Kidney (tissue), 14 donors: Measurements from ENCODE around the gene ADAD2. TPM values are rescaled to one million over a fixed set of nuclear protein-coding genes. Genes with fewer than 3 reads are reported as not detected.

ENCODE experiments used
- DNase-seq, 5 donors: peaks; one replicate each; pipeline ENCODE4 v3.0.0-alpha.2; 2013 to 2020
- FAIRE-seq: peaks from 2 replicates; lab custom pipeline; 2012; peaks lifted over from hg19 to GRCh38; lab: Jason Lieb, UNC
- H3K27ac ChIP-seq, 2 donors: one replicate each; pipeline ENCODE4 v1.7.0; 2013; ENCODE audit warnings: low read depth in 2 of 2, low read length in 2 of 2, inconsistent platforms in 1 of 2
- H3K27me3 ChIP-seq: one replicate; pipeline ENCODE4 v1.7.1; 2013; ENCODE audit warnings: low read length, inconsistent platforms; ENCODE audit not compliant: control insufficient read depth, insufficient read depth
- H3K36me3 ChIP-seq, 3 donors: one replicate each; pipeline versions ENCODE4 v1.7.0 to v1.7.1; 2013; ENCODE audit warnings: low read length in 3 of 3, control low read depth in 1 of 3, inconsistent platforms in 1 of 3; ENCODE audit not compliant: insufficient read depth in 3 of 3, control insufficient read depth in 2 of 3
- H3K4me1 ChIP-seq, 3 donors: one replicate each; pipeline versions ENCODE4 v1.7.0 to v1.7.1; 2013; ENCODE audit warnings: low read length in 3 of 3, inconsistent platforms in 1 of 3, low read depth in 1 of 3; ENCODE audit not compliant: control insufficient read depth in 2 of 3, insufficient read depth in 2 of 3
- H3K4me3 ChIP-seq, 3 donors: one replicate each; pipeline versions ENCODE4 v1.7.0 to v1.8.1; 2013; ENCODE audit warnings: low read length in 3 of 3, control low read depth in 1 of 3, inconsistent platforms in 1 of 3
- H3K9ac ChIP-seq, 3 donors: one replicate each; pipeline versions ENCODE4 v1.7.0 to v1.7.1; 2013; ENCODE audit warnings: low read length in 3 of 3, control low read depth in 1 of 3, inconsistent platforms in 1 of 3
- H3K9me3 ChIP-seq, 3 donors: one replicate each; pipeline versions ENCODE4 v1.7.0 to v1.7.1; 2013; ENCODE audit warnings: low read length in 3 of 3, control low read depth in 1 of 3, inconsistent platforms in 1 of 3; ENCODE audit not compliant: control insufficient read depth in 2 of 3, insufficient read depth in 1 of 3
- intact Hi-C: fragments of 100-400 bp; cut with DNase I; formaldehyde crosslinking; loops from one replicate; pipeline ENCODE4 v1.11.1; 2022
- polyA plus RNA-seq: library from polyadenylated mRNA; stranded (reverse); fragments of 350-450 nt; fragmentation: Illumina TruSeq; extraction: RNeasy Lipid Tissue Mini Kit (QIAGEN cat#74804); gene quantifications from one replicate; pipeline ENCODE4 v1.2.3, GENCODE V29; 2014; ENCODE audit warnings: low read depth, low replicate concordance; ENCODE audit not compliant: insufficient read depth
- total RNA-seq: library from RNA; stranded (reverse); fragmentation: NEBNext Ultra II Directional; extraction: Animal tissue kit (Norgen Biotek cat#: 25700); gene quantifications from one replicate; pipeline ENCODE4 v1.2.1, GENCODE V29; 2021
- TF ChIP-seq, protein P1 (sequence below): IDR thresholded peaks from 3 replicates; pipeline ENCODE4 v1.5.1; 2012; ENCODE audit warnings: mild to moderate bottlenecking, moderate library complexity, borderline replicate concordance; ENCODE audit not compliant: insufficient read depth; ENCODE audit errors: extremely low read depth
- donor health status: control.
- donor health status: control.
- donor health status: control.
- donor health status: control.
- donor health status: control.
- donor health status: DM: yes; HTN: yes; CAD: no.
- donor health status: Normal renal cell carcinoma (clear cell type).

Gene ADAD2
- total and polyA plus RNA-seq, 2 donors from 2014 or later = 0.72 to 0.80 TPM

DNA sequence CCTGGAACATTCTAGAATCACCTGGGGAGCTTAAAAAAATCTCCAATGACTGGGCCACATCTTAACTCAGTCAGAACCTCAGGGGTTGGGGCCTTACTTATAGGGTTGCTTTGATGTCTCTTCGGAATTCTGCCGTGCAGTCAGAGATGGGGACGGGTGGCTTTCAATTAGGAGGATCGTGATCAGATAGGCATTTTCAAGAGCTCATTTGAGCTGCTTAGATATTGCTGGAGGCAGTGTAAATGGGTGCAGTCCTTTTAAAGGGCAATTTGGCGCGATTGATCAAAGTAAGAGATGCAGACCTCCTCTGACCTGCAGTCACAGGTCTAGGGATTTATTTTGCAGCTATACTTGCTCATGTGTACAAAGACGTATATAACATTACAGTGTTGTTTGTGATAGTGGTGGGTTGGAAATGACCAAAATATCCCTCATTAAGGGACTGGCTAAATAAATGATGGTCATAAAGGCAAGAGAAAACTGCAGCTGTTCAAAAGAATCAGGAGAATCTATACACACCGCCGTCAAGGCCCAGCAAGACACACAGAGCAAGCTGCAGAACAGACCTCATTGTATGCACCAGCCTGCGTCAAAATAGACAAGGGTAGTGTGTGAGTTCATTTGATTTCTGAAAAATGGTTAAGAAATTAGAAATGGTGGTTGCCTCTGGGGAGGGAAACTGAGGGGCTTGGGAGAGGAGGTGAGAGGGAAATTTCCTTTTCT, 55.2 kb downstream of the ADAD2 start:
- FAIRE-seq (no peak), DNase-seq (no peak)
- H3K9ac ChIP-seq = no peak overlapping the region
- no peak overlapping the region for H3K4me3 ChIP-seq
- intact Hi-C loops = no loop called here
- H3K36me3 ChIP-seq = no peaks in the 10 kb centered on the region
- H3K9me3 ChIP-seq = no peaks in the 10 kb centered on the region
- TF ChIP-seq, protein P1, sequence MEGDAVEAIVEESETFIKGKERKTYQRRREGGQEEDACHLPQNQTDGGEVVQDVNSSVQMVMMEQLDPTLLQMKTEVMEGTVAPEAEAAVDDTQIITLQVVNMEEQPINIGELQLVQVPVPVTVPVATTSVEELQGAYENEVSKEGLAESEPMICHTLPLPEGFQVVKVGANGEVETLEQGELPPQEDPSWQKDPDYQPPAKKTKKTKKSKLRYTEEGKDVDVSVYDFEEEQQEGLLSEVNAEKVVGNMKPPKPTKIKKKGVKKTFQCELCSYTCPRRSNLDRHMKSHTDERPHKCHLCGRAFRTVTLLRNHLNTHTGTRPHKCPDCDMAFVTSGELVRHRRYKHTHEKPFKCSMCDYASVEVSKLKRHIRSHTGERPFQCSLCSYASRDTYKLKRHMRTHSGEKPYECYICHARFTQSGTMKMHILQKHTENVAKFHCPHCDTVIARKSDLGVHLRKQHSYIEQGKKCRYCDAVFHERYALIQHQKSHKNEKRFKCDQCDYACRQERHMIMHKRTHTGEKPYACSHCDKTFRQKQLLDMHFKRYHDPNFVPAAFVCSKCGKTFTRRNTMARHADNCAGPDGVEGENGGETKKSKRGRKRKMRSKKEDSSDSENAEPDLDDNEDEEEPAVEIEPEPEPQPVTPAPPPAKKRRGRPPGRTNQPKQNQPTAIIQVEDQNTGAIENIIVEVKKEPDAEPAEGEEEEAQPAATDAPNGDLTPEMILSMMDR = no peak
- H3K4me1 ChIP-seq = no peaks in the 10 kb centered on the region
- no peaks in the 10 kb centered on the region for H3K27me3 ChIP-seq
- no peak overlapping the region for H3K27ac ChIP-seq

DNA sequence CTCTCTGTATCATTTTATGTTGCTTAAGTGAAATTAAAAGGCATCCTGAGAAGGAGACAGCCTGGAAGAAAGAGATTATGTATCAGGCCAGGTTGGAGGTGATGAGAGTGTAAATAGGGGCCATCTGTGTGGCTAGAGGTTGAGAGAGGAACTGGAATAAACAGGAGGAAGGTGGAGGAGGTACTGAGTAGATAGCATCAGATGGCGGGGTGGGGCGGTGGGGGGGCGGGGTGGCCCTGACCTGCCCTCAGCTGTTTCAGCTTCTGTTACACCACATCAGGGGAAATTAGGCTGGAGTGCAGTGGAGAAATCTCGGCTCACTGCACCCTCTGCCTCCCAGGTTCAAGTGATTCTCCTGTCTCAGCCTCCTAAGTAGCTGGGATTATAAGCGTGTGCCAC, 55.7 kb downstream of the ADAD2 start:
- Histone ChIP-seq H3K36me3 (no peaks in the 10 kb centered on the region), H3K27me3 (no peaks in the 10 kb centered on the region), H3K9me3 (no peaks in the 10 kb centered on the region), H3K4me1 (no peaks in the 10 kb centered on the region), H3K27ac (no peak overlapping the region), H3K9ac (no peak overlapping the region), H3K4me3 (no peak overlapping the region)
- FAIRE-seq = no peak
- intact Hi-C loops = no loop called here
- DNase-seq = no peak
- TF ChIP-seq, protein P1 = no peak

Other genes starting within 250 kb of the ADAD2 start
- gene OSGIN1, start 237.9 kb upstream of the ADAD2 start, total RNA-seq = 6.3 TPM
- gene OSGIN1, start 237.9 kb upstream of the ADAD2 start, polyA plus RNA-seq = 14.5 TPM
- gene NECAB2, start 222.9 kb upstream of the ADAD2 start, total RNA-seq = 0.82 TPM
- gene NECAB2, start 222.9 kb upstream of the ADAD2 start, polyA plus RNA-seq = 47.0 TPM
- gene SLC38A8, start 148.4 kb upstream of the ADAD2 start, total RNA-seq = not detected
- gene SLC38A8, start 148.4 kb upstream of the ADAD2 start, polyA plus RNA-seq = 0.30 TPM
- 91.7 TPM for gene MBTPS1, start 74.2 kb upstream of the ADAD2 start, total RNA-seq
- gene MBTPS1, start 74.2 kb upstream of the ADAD2 start, polyA plus RNA-seq = 45.5 TPM
- gene HSDL1, start 46.0 kb upstream of the ADAD2 start, total RNA-seq = 13.3 TPM
- 12.1 TPM for gene HSDL1, start 46.0 kb upstream of the ADAD2 start, polyA plus RNA-seq
- 4.8 TPM for gene DNAAF1, start 45.8 kb upstream of the ADAD2 start, total RNA-seq
- gene DNAAF1, start 45.8 kb upstream of the ADAD2 start, polyA plus RNA-seq = 2.4 TPM
- 64.7 TPM for gene TAF1C, start 4.1 kb upstream of the ADAD2 start, total RNA-seq
- 24.7 TPM for gene TAF1C, start 4.1 kb upstream of the ADAD2 start, polyA plus RNA-seq
- not detected for gene KCNG4, start 48.9 kb downstream of the ADAD2 start, total RNA-seq
- not detected for gene KCNG4, start 48.9 kb downstream of the ADAD2 start, polyA plus RNA-seq
- gene WFDC1, start 103.7 kb downstream of the ADAD2 start, total RNA-seq = 11.1 TPM
- gene WFDC1, start 103.7 kb downstream of the ADAD2 start, polyA plus RNA-seq = 34.8 TPM
- 2.2 TPM for gene ATP2C2, start 177.4 kb downstream of the ADAD2 start, total RNA-seq
- 2.6 TPM for gene ATP2C2, start 177.4 kb downstream of the ADAD2 start, polyA plus RNA-seq